Upper lobe of left lung (tissue), 4 donors: ENCODE data around the gene DAPK2.

ENCODE experiments used
- CTCF ChIP-seq, 6 experiments: fragments of 450-650 bp in 4 of 6; fragments of 200-600 bp in 2 of 6; sonication (generic) in 2 of 6; IDR thresholded peaks; one replicate each; pipeline ENCODE4 v1.5.1; 2016 to 2019; ENCODE audit warnings: antibody characterized with exemption in 6 of 6
- EP300 ChIP-seq, 4 donors: sonication (generic); formaldehyde crosslinking; IDR thresholded peaks; one replicate each; pipeline ENCODE4 v1.5.1; 2017; ENCODE audit warnings: antibody characterized with exemption in 4 of 4, control low read depth in 2 of 4
- POLR2A ChIP-seq, 4 donors: fragments of 450-650 bp; IDR thresholded peaks; one replicate each; pipeline ENCODE4 v1.5.1; 2016 to 2017; ENCODE audit warnings: antibody characterized with exemption in 4 of 4, mild to moderate bottlenecking in 2 of 4
- POLR2AphosphoS5 ChIP-seq, 2 donors: sonication (generic); formaldehyde crosslinking; IDR thresholded peaks; one replicate each; pipeline ENCODE4 v1.5.1; 2017; ENCODE audit warnings: antibody characterized with exemption in 2 of 2

DNA sequence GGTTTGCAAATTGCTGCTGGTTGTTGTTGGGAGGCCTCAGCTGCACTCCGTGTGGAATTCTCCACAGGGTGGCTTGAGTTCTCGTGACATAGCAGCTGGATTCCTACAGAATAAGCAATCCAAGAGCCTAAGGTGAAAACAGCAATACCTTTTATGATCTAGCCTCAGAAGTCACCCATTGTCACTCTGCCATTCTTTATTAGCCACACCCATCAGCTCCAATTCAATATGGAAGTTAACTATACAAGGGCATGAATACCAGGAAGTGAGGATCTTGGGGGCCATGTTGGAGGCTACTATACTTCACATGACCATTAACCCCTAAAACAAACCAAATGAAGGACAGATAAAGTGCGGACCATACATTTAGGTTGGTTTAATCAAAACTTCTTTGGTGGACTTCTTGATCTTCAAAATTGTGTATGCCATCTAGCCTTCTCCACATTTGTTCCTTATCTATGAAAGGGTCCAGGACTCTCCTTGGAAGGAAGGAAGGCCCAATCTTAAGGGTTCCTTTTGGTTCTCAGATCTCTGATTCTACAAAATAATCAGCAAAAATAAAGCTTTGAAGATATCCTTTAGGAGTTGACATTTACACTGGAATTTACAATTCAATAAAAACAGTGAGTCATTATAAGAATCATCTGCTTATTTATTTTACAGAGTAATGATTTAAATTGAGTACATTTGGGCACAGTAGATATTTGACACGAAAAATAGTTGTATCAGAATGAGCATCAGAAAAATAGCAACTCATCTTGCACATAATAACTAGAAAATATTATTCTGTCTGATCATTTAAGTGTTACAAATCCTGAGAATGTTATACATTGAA, 25.9 kb upstream of the DAPK2 start:
- TF ChIP-seq POLR2A (IDR thresholded peaks at IDR 0.05) (no peak), CTCF (IDR thresholded peaks at IDR 0.05) (no peak), EP300 (IDR thresholded peaks at IDR 0.05) (no peak), POLR2AphosphoS5 (IDR thresholded peaks at IDR 0.05) (no peak)
